Kidney epithelial cell (primary cell): ENCODE measurements around the gene ZNF780B. TPM values are rescaled to one million over a fixed set of nuclear protein-coding genes. Genes with fewer than 3 reads are reported as not detected.

ENCODE experiments used
- DNase-seq: peaks from one replicate; pipeline ENCODE4 v3.0.0-alpha.2; 2010; ENCODE audit warnings: low read depth
- H3K27me3 ChIP-seq: 2 replicates; pipeline ENCODE4 v1.6.0; 2011; ENCODE audit warnings: low read length; ENCODE audit not compliant: control insufficient read depth, insufficient read depth
- H3K36me3 ChIP-seq: 2 replicates; pipeline ENCODE4 v1.5.1; 2011; ENCODE audit warnings: low read length; ENCODE audit not compliant: control insufficient read depth, insufficient read depth
- H3K4me3 ChIP-seq: 2 replicates; pipeline ENCODE4 v1.5.1; 2011; ENCODE audit warnings: low read depth, mild to moderate bottlenecking, control low read depth, low read length
- total RNA-seq: library from RNA; depleted of rRNA; stranded (reverse); fragments of >200 nt; gene quantifications from 2 replicates; pipeline ENCODE4 v1.2.3, GENCODE V29; 2015
- TF ChIP-seq, protein P1 (sequence below): IDR thresholded peaks from 2 replicates; pipeline ENCODE4 v1.5.1; 2011; ENCODE audit warnings: mild to moderate bottlenecking, moderate library complexity, low read length, control low read depth, inconsistent platforms; ENCODE audit not compliant: insufficient read depth, poor library complexity, severe bottlenecking

ZNF780B gene
- total RNA-seq, 1 donor from 2014 or later = 12.4 TPM

- Histone ChIP-seq H3K36me3 (no peaks in the 10 kb centered on the region), H3K27me3 (no peaks in the 10 kb centered on the region), H3K4me3 (no peak overlapping the region)
- no peak for DNase-seq
- TF ChIP-seq, protein P1, sequence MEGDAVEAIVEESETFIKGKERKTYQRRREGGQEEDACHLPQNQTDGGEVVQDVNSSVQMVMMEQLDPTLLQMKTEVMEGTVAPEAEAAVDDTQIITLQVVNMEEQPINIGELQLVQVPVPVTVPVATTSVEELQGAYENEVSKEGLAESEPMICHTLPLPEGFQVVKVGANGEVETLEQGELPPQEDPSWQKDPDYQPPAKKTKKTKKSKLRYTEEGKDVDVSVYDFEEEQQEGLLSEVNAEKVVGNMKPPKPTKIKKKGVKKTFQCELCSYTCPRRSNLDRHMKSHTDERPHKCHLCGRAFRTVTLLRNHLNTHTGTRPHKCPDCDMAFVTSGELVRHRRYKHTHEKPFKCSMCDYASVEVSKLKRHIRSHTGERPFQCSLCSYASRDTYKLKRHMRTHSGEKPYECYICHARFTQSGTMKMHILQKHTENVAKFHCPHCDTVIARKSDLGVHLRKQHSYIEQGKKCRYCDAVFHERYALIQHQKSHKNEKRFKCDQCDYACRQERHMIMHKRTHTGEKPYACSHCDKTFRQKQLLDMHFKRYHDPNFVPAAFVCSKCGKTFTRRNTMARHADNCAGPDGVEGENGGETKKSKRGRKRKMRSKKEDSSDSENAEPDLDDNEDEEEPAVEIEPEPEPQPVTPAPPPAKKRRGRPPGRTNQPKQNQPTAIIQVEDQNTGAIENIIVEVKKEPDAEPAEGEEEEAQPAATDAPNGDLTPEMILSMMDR = no peak
These were observed 69.4 kb downstream of the ZNF780B start for GRCh38 chr19:39986643-39987042.

DNA sequence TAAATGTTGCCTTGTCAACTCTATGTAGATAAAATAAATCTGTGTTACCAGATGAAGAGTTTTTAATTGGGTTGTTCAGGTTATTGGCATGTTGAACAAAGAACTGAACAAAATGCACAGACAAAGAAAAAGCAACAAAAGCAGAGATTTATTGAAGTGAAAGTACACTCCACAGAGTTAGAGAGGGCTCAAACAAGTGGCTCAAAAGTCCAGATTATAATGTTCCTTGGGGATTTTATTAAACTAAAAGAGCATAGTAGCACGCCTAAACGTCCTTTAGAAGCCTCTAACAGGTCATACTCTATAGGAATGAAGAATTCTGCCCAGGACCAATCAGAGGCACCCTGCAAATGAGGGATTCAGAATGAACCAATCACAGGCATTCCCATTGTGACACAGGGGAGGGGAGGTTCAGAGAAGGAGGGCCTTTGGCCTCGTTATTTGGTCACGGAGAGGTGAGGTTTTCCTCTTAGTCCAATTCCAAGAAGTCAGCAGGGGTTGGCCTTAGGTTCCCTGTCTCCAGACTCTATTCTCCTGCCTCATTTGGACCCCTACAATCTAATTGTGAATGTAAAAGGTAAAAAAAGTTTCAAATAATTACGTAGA, 72.2 kb downstream of the ZNF780B start:
- no peaks in the 10 kb centered on the region for H3K36me3 ChIP-seq
- no peak overlapping the region for H3K4me3 ChIP-seq
- TF ChIP-seq, protein P1 = no peak
- no peak for DNase-seq
- no peaks in the 10 kb centered on the region for H3K27me3 ChIP-seq

DNA sequence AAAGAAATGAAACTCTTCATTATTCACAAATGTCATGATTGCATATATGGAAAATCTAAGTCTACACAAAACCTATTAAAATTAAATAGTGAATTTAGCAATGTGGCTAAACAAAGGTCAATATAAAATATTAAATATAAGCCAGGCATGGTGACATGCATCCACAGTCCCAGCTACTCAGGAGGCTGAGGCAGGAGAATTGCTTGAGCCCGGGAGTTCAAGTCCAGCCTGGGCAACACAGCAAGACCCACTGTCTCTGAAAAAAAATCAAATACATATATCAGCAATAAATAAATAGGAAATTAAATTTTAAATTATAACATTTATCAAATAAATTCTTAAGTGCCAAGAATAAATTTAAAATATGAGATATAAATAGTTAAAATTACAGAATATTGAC, 73.1 kb downstream of the ZNF780B start:
- Histone ChIP-seq H3K36me3 (no peaks in the 10 kb centered on the region), H3K27me3 (no peaks in the 10 kb centered on the region), H3K4me3 (no peak overlapping the region)
- TF ChIP-seq, protein P1 = no peak
- DNase-seq = no peak

Other genes starting within 250 kb of the ZNF780B start
- gene DYRK1B, start 222.1 kb downstream of the ZNF780B start, total RNA-seq = 19.3 and 26.6 TPM in 2 replicates
- gene FBL, start 209.9 kb downstream of the ZNF780B start, total RNA-seq = 162 and 224 TPM in 2 replicates
- gene FCGBP, start 121.6 kb downstream of the ZNF780B start, total RNA-seq = 0.17 and 0.89 TPM in 2 replicates
- gene PSMC4, start 85.1 kb downstream of the ZNF780B start, total RNA-seq = 105 and 149 TPM in 2 replicates
- gene ZNF546, start 59.2 kb downstream of the ZNF780B start, total RNA-seq = 0.42 and 6.0 TPM in 2 replicates
- 11.2 and 18.6 TPM in 2 replicates for gene ZNF780A, start 34.7 kb upstream of the ZNF780B start, total RNA-seq
- gene MAP3K10, start 135.2 kb upstream of the ZNF780B start, total RNA-seq = 13.8 and 16.8 TPM in 2 replicates
- not detected in 2 replicates for gene TTC9B, start 162.2 kb upstream of the ZNF780B start, total RNA-seq
- 0.17 and 1.3 TPM in 2 replicates for gene CCNP, start 170.5 kb upstream of the ZNF780B start, total RNA-seq
- 72.3 and 73.5 TPM in 2 replicates for gene AKT2, start 229.1 kb upstream of the ZNF780B start, total RNA-seq